ENCODE measurements around the gene DHDH.

DHDH gene

GRCh38 chr19:48953141-48953540, 19.6 kb downstream of the DHDH start:
- DNase-seq, result no peak

- no peak for DNase-seq
Observed at GRCh38 chr19:48953990-48954594, 20.6 kb downstream of the DHDH start.

DNA sequence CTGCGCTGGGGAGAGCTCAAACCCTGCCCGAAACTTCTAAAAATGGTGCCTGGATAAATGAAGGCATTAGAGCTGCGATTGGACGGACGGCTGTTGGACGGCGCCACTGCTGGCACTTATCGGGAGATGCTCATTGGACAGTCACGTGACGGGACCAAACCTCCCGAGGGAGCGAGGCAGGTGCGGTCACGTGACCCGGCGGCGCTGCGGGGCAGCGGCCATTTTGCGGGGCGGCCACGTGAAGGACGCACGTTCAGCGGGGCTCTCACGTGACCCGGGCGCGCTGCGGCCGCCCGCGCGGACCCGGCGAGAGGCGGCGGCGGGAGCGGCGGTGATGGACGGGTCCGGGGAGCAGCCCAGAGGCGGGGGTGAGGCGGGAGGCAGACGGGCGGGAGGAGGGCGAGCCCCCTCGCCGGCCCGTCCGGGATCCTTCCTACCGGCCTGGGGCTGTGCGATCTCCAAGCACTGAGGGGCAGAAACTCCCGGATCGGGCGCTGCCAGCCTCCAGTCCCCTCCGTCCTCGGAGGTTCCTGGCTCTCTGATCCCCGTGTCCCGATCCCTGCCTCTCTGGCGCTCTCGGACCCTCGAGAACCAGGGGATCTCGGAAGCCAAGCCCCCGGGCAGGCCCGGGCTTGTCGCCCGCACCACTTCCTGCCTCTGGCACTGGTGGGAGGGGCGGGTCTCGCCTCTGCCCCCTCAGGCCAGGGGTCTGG, 21.3 kb downstream of the DHDH start, which contains the start of gene BAX:
TSS of gene BAX (plus strand) at position 281 of the 713 bp plus-strand sequence. CDS start at position 335, 54 bp downstream.
- DNase-seq, result peak; percentile 81

DNA sequence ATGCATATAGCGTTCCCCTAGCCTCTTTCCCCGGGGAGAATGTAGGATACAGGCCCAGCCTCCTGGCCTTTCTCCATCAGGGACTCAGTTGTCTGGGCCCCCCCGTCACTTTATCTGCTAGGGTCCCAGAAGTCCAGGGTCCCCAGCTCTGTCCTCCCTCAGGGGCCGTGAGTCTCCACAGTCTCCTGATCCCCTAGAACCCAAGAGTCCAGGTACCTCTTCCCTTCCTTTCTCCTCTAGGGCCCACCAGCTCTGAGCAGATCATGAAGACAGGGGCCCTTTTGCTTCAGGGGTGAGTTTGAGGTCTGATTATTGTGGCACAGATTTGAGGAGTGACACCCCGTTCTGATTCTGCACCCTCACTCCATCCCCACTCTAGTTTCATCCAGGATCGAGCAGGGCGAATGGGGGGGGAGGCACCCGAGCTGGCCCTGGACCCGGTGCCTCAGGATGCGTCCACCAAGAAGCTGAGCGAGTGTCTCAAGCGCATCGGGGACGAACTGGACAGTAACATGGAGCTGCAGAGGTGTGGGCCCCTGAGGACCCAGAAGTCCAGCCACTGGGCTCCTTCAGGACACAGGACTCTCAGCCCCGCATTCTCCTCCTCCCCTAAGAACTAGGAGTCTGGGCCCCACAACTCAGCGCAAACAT, 21.9 kb downstream of the DHDH start:
- DNase-seq, result no peak

- DNase-seq, result no peak
Observed at GRCh38 chr19:48958006-48958405, 24.5 kb downstream of the DHDH start.

DNA sequence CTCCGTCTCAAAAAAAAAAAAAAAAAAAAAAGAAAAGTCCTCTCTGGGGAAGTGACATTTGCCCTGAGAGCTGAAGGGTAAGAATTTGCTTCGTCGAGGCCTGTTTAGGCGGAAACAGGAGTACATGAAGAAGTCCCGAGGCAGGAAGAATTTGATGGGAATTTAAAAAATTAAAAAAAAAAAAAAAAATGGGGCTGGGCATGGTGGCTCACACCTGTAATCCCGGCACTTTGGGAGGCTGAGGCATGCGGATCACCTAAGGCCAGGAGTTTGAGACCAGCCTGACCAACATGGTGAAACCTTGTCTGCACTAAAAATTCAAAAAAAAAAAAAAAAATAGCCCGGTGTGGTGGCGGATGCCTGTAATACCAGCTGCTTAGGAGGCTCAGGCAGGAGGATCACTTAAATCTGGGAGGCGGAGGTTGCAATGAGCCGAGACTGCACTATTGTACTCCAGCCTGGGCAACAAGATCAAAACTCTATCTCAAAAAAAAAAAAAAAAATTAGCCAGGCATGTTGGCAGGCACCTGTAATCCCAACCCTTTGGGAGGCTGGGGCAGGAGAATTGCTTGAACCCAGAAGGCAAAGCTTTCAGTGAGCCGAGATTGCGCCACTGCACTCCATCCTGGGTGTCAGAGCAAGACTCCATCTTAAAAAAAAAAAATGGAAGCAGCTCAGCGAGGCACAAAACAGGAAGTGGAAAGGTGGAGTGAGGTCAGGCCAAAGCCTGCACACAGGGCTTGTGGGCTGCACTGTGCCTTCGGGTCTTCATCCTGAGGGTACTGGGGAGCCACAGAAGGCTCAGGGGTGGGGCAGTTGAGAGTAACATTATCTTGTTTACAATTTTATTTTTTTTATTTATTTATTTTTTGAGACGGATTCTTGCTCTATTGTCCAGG, 26.1 kb downstream of the DHDH start:
- no peak for DNase-seq

- no peak for DNase-seq
Observed at GRCh38 chr19:48961051-48961649, 27.7 kb downstream of the DHDH start.

GRCh38 chr19:48961673-48962028, 28.2 kb downstream of the DHDH start:
- DNase-seq, result no peak

DNA sequence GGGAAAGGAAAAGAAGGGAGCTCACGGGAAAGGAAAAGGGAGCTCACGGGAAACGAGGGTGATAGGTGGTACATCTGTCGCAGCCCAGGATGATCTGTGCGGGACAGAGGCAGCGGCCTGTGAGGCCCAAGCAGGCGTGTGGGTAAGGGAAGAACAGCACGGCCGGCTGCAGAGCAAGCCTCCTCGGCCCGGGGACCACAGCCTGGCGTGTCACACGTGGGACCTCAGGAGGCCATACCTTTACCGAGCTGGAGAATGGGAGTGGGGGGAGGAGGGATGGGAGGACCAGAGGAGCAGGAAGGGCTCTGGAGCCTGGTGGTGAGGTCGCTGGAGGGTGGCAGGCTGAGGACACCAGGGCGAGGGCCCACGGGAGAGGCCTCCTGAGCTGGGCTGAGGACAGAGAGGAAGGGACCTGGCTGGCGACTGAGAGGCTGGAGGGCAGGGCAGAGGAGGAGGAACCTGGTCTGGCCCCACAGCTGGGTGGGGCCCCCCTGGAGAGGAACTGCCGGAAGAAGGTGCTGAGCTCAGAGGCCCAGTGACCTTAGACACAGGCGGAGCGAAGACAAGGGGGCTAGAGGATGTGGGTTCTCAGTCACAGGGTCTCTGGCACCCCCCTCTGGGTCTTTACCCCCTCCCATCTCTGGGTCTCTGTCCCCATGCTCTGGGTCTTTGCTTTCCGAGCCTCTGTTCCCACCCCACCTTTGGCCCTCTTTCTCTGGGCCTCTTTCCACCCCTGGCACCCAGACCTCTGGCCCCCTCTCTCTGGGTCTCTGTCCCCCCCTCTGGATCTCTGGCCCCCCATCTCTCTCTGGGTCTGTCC, 28.7 kb downstream of the DHDH start:
- DNase-seq, result no peak

DNA sequence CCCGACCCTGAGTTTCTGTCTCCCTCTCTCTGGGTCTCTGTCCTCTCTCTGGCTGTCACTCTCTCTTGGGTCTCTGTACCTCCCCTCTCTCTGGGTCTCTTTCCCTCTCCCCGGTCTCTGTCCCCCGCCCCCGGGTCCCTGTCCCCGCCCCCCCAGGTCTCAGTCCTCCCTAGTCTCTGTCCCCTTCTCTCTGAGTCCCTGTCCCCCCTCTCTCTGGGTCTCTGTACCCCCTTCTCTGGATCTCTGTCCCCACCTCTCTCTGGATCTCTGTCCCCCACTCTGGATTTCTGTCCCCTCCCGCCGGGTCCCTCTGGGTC, 29.3 kb downstream of the DHDH start:
- DNase-seq, result no peak

DNA sequence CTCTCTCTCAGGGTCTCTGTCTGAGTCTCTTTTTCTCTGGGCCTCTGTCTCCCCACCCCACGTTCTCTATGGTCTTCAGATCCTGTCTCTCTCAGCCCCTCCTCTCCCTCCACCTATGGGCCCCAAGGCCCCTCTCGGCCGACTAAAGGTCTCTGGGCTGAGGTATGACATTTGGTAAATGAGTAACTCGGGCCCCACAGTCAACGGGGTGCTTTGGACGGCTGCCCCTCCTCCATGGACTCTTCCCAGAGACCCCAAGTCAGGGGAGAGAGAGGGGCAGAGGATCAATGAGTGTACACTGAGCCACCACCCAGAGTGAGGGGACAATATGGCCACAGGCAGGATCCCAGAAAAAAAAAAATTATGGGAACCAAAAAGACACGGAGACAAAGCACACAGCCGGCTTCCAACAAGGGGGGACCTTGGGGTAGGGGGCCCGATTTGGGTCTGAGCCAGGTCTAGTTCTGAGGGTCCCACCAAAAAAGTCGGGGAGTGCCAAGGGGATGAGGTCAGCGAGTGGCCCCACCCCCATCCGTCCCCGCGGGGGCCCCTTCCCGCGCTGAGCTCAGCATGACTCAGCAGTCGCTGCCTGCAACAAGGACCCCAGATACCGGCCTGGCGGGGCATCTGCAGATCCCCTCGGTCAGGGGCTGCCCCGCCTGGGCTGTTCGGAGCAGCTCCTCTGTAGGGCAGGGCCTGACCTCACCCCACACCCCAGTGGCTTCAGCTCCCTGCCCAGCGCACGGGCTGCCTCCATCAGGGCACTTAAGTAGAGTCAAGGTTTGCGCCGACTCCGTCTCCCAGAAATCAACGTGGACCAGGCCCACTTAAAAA, 30.1 kb downstream of the DHDH start:
- DNase-seq, result peak; percentile 54

GRCh38 chr19:48964205-48965039, 30.9 kb downstream of the DHDH start:
- no peak for DNase-seq

DNA sequence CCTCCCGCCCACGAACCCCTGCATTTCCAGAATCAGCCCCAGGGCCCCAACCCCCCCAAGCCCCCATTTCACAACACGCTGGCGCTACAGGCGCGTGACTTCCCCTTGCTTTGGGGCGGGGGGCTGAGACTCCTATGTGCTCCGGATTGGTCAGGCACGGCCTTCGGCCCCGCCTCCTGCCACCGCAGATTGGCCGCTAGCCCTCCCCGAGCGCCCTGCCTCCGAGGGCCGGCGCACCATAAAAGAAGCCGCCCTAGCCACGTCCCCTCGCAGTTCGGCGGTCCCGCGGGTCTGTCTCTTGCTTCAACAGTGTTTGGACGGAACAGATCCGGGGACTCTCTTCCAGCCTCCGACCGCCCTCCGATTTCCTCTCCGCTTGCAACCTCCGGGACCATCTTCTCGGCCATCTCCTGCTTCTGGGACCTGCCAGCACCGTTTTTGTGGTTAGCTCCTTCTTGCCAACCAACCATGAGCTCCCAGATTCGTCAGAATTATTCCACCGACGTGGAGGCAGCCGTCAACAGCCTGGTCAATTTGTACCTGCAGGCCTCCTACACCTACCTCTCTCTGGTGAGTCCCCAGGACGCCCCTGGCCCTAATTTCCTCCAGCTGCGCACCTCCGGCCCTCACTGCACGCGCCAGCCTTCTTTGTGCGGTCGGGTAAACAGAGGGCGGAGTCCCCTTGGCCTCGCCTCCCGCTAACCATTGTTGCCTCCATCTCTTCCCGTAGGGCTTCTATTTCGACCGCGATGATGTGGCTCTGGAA, 31.7 kb downstream of the DHDH start, which contains the start of gene FTL:
TSS of gene FTL (plus strand) at position 270 of the 766 bp plus-strand sequence. CDS start at position 469, 199 bp downstream.
- DNase-seq, result peak; percentile 68

- peak; percentile 87 for DNase-seq
Observed at GRCh38 chr19:48965806-48966540, 32.5 kb downstream of the DHDH start.

- DNase-seq, result no peak
Observed at GRCh38 chr19:48966541-48967345, 33.2 kb downstream of the DHDH start.

GRCh38 chr19:48967346-48968178, 34.1 kb downstream of the DHDH start:
- DNase-seq, result no peak
